Loucy (cell line): Measurements from ENCODE around the gene LUZP2.

Source experiments
- H2AFZ ChIP-seq: fragments of 200-600 bp; sonication (generic); 2 replicates; pipeline ENCODE4 v1.6.0; 2016; ENCODE audit warnings: antibody characterized with exemption, mild to moderate bottlenecking, low read length, moderate library complexity
- H3F3A ChIP-seq: fragments of 200-600 bp; 2 replicates; pipeline ENCODE4 v1.6.0; 2016; ENCODE audit warnings: antibody characterized with exemption, low read depth, mild to moderate bottlenecking
- H3K27me3 ChIP-seq: fragments of 200-600 bp; sonication (generic); 2 replicates; pipeline ENCODE4 v1.6.1; 2014; ENCODE audit warnings: low read length, mild to moderate bottlenecking; ENCODE audit not compliant: insufficient read depth, poor library complexity, severe bottlenecking
- H3K36me3 ChIP-seq: fragments of 200-600 bp; sonication (generic); 2 replicates; pipeline ENCODE4 v1.6.1; 2016; ENCODE audit warnings: low read length; ENCODE audit not compliant: insufficient read depth
- H3K4me1 ChIP-seq: fragments of 200-600 bp; sonication (generic); 2 replicates; pipeline ENCODE4 v1.5.1; 2014; ENCODE audit warnings: low read length, mild to moderate bottlenecking; ENCODE audit not compliant: insufficient read depth, poor library complexity, severe bottlenecking
- H3K4me2 ChIP-seq: fragments of 200-600 bp; sonication (generic); 2 replicates; pipeline ENCODE4 v1.6.0; 2014; ENCODE audit warnings: antibody characterized with exemption, low read length, low read depth, mild to moderate bottlenecking; ENCODE audit not compliant: poor library complexity, severe bottlenecking
- H3K4me3 ChIP-seq: fragments of 200-600 bp; sonication (generic); 2 replicates; pipeline ENCODE4 v1.5.1; 2014; ENCODE audit warnings: low read length, mild to moderate bottlenecking, mixed read lengths; ENCODE audit not compliant: poor library complexity, severe bottlenecking
- H3K79me2 ChIP-seq: fragments of 200-600 bp; sonication (generic); 2 replicates; pipeline ENCODE4 v1.6.1; 2014; ENCODE audit warnings: low read length; ENCODE audit not compliant: insufficient read depth
- H3K9ac ChIP-seq: fragments of 200-600 bp; sonication (generic); 2 replicates; pipeline ENCODE4 v1.6.0; 2014; ENCODE audit warnings: mild to moderate bottlenecking, low read depth, low read length, moderate library complexity; ENCODE audit not compliant: poor library complexity, severe bottlenecking
- H3K9me2 ChIP-seq: fragments of 200-600 bp; sonication (generic); replicated peaks from 2 replicates; pipeline ENCODE4 v1.6.1; 2016; ENCODE audit warnings: low read depth, low read length, mixed read lengths
- H3K9me3 ChIP-seq: fragments of 200-600 bp; sonication (generic); 2 replicates; pipeline ENCODE4 v1.6.1; 2014; ENCODE audit warnings: mild to moderate bottlenecking, antibody characterized with exemption, low read length, low read depth; ENCODE audit not compliant: insufficient read depth
- H4K20me1 ChIP-seq: fragments of 200-600 bp; sonication (generic); 2 replicates; pipeline ENCODE4 v1.6.0; 2014; ENCODE audit warnings: antibody characterized with exemption, low read length, mild to moderate bottlenecking; ENCODE audit not compliant: insufficient read depth, poor library complexity, severe bottlenecking
- CTCF ChIP-seq: fragments of 200-600 bp; sonication (generic); conservative IDR thresholded peaks from 2 replicates; pipeline ENCODE4 v1.5.1; 2014; ENCODE audit warnings: mild to moderate bottlenecking, antibody characterized with exemption, low read length
- EZH2phosphoT487 ChIP-seq: fragments of 200-600 bp; IDR thresholded peaks from 2 replicates; pipeline ENCODE4 v1.6.1; 2018; ENCODE audit warnings: antibody characterized with exemption, mild to moderate bottlenecking, moderate library complexity, borderline replicate concordance

The LUZP2 gene

GRCh38 chr11:24760681-24761080 lies 263.8 kb downstream of the LUZP2 start:
- no peaks in the 10 kb centered on the region for H3K27me3 ChIP-seq
- H3K36me3 ChIP-seq, result no peaks in the 10 kb centered on the region
- H2AFZ ChIP-seq, result no peak overlapping the region
- no peak overlapping the region for H3K9ac ChIP-seq
- H3K9me2 ChIP-seq, result no peaks in the 10 kb centered on the region
- no peaks in the 10 kb centered on the region for H4K20me1 ChIP-seq
- no peak for TF ChIP-seq EZH2phosphoT487
- no peaks in the 10 kb centered on the region for H3K9me3 ChIP-seq
- H3F3A ChIP-seq, result no peaks in the 10 kb centered on the region
- H3K4me2 ChIP-seq, result no peak overlapping the region
- H3K4me3 ChIP-seq, result no peak overlapping the region
- no peaks in the 10 kb centered on the region for H3K4me1 ChIP-seq
- no peaks in the 10 kb centered on the region for H3K79me2 ChIP-seq

- Histone ChIP-seq H3K4me2 (no peak overlapping the region), H2AFZ (no peak overlapping the region), H3K9ac (no peak overlapping the region), H3K27me3 (no peaks in the 10 kb centered on the region), H3K36me3 (no peaks in the 10 kb centered on the region), H3K4me1 (no peaks in the 10 kb centered on the region), H3K9me3 (no peaks in the 10 kb centered on the region), H3K9me2 (no peaks in the 10 kb centered on the region), H3K4me3 (no peak overlapping the region), H3F3A (no peaks in the 10 kb centered on the region), H3K79me2 (no peaks in the 10 kb centered on the region), H4K20me1 (no peaks in the 10 kb centered on the region)
- no peak for TF ChIP-seq EZH2phosphoT487
- TF ChIP-seq CTCF, result no peak
Measured at GRCh38 chr11:24762076-24762475, 265.2 kb downstream of the LUZP2 start.

GRCh38 chr11:24767411-24767810 lies 270.6 kb downstream of the LUZP2 start:
- TF ChIP-seq CTCF, result no peak
- no peak for TF ChIP-seq EZH2phosphoT487
- Histone ChIP-seq H3K79me2 (no peaks in the 10 kb centered on the region), H3F3A (no peaks in the 10 kb centered on the region), H2AFZ (no peak overlapping the region), H3K4me3 (no peak overlapping the region), H3K36me3 (no peaks in the 10 kb centered on the region), H3K4me1 (no peaks in the 10 kb centered on the region), H3K9me2 (no peaks in the 10 kb centered on the region), H3K9ac (no peak overlapping the region), H4K20me1 (no peaks in the 10 kb centered on the region), H3K4me2 (no peak overlapping the region), H3K9me3 (no peaks in the 10 kb centered on the region), H3K27me3 (no peaks in the 10 kb centered on the region)

- Histone ChIP-seq H3K4me3 (no peak overlapping the region), H3K27me3 (no peaks in the 10 kb centered on the region)
Measured at GRCh38 chr11:24773322-24773721, 276.5 kb downstream of the LUZP2 start.

More at GRCh38 chr11:24773322-24773721, 276.5 kb downstream of the LUZP2 start:
- H3F3A ChIP-seq, result no peaks in the 10 kb centered on the region
- no peak overlapping the region for H2AFZ ChIP-seq
- H3K9me2 ChIP-seq, result no peaks in the 10 kb centered on the region
- no peaks in the 10 kb centered on the region for H3K4me1 ChIP-seq
- H4K20me1 ChIP-seq, result no peaks in the 10 kb centered on the region
- no peaks in the 10 kb centered on the region for H3K9me3 ChIP-seq
- H3K36me3 ChIP-seq, result no peaks in the 10 kb centered on the region
- no peak for TF ChIP-seq CTCF
- TF ChIP-seq EZH2phosphoT487, result no peak
- H3K79me2 ChIP-seq, result no peaks in the 10 kb centered on the region
- H3K4me2 ChIP-seq, result no peak overlapping the region
- no peak overlapping the region for H3K9ac ChIP-seq
